Islet precursor cell (in vitro differentiated cells): Measurements from ENCODE around the gene BRAT1.

Experiments used
- DNase-seq: peaks from one replicate; pipeline ENCODE4 v3.0.0-alpha.2; 2018

The BRAT1 gene

DNA sequence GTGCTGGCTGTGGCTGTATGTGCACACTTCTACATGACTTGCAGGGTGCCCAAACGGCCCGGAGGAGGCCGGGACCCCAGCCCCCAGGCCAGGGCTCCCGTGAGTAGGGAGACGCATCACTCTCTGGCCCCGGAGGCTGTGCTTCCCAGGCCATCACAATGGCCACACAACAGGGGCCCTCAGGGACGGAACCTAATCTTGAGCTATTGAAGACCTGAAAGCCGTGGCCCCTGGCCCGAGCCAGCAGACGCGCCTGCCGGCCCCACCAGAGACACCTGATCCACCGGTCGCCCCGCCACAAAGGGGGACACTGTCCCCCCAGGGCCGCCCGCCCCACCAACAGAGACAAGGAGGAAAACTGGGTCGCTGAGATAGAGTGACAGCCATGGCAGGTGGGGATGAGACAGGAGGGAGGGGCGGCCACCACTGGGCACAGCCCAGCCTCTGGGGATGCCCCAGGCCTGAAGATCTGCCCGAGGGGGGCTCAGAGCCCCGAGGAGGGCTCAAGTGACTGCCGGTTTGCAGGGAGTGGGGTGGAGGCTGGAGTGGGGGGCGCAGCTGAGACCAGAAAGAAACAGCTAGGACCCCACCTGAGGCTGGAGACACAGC, 45.9 kb downstream of the BRAT1 start:
- DNase-seq, result no peak

DNA sequence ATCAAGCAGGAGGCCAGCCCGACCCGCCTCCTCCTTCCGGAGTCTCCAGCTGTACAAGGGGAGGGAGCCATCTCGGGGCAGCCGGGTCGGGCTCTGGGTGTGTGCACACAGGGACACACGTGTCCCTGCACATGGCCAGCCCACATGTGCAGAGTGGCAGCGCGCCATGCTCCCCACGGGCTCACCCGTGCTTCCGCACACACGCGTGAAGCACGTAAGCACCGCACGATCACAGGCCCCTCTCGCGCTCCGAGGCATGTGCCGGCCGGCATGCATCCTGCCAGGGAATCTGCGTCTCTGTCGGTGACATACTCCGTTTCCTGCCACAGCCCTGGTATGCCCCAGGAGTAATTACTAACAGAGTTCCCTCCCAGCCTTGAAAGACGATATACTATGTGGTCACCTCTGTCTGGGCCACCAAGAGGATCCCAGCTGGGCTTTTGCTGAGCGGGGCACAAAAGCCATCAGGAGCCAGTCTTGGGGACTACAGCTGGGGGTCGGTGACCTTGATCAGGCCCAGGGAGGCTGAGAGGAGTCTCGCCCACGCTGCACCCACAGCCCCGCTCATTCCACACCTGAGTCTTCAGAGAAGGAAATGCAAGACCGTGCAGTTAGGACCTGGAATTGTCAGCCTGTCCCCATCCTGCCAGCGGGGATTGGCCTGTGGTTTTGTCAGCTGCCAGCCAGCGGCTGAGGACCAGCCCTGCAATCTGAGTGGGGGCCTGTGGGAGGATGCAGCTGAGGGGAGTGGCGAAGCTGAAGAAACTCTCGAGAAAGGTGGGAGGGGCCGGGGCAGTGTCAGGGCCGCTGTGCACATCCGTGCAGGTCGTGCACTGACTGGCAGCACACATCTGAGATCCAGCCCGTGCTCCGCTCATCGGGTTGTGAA, 46.8 kb downstream of the BRAT1 start:
- DNase-seq, result peak; percentile 80

DNA sequence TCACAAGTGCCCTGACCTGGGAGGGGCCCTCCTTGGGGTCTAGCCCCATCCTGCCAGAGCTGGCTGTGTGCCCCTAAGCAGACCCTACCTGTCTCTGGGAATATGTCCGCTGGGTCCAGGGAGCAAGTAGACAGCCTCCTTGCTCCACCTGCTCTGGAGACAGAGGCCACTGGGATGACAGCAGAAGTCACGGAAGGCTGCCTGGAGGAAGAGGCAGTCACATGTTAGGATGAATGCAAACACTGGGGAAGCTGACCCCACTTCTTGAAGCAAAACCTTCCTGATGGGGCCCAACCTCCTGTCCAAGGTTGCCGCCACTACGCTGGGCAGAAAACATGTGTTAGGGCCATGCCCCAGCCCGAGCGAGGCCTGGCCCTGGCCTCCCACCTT, 47.4 kb downstream of the BRAT1 start:
- DNase-seq, result no peak

DNA sequence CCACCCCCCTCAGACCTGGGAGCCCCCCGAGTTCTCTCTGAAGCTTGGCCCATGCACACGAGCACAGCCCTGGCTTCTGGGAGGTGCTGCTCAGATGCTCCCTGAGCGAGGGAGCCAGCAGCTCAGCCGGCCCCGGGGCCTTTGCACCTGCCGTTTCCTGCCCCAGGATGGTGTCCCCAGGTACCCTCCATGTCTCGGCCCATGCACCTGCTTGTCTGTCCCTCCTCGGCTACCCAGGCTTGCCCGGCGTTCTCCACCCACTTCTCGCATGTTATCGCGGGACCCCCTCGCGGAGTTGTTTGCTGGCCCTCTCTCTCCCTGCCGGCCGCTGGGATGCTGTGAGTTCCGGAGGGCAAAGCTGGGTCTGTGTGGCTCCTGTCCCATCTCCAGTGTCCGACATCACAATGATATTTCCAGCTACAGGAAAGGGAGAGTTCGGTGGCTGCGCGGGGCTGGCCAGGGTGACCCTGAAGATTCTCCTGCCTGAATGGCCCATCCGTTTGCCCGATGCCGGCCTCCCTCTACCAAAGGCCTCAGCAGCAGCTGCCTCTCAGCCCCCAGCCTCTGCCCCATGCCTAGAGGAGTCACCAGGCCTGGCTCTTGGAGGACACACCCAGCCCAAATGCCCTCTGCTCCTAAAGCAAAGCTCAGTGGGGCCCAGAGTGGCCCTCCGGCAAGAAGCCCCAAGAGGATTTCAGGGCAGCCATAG, 48.0 kb downstream of the BRAT1 start:
- no peak for DNase-seq

DNA sequence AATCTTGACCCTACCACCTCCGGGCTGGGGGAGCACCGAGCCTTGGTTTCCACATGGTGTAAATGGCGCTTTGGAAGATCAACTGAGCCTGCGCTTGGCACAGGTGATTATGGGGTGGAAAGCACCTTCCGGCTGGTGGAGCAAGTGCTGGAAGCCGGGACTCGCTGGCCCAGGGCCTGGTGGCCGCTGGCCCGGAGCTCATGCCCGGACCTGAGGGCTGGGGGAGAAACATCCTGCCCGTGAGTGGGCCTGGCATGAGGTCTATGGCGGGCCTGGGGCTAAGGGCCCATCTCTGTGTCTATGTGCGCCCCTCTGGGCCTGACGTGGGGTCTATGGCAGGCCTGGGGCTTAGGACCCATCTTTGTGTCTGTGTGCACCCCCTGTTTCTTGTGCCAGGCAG, 49.9 kb downstream of the BRAT1 start:
- no peak for DNase-seq

DNA sequence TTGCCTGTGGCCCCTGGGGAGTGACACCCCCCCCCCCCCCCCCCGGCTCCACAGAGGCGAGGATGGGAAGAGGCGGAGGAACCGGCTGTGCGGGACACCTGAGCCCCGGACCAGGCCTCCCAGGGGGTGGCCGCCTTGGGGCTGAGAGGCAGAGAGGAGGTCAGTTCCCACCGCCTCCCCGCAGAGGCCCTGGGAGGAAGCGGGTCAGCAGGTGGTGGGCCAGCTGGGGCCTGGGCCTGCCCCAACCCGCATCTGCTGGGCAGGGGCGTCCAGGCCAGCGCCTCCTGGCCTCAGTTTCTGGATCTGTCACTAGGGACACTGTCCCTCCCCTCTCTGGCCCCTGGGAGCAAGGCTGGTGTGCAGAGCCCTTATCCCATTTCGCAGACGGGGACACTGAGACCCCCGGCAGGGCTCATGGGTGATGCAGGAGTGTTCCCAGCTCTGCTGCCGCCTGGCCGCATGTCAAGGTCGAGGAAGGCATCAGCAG, 50.4 kb downstream of the BRAT1 start:
- DNase-seq, result no peak

GRCh38 chr7:2504128-2504888, 51.0 kb downstream of the BRAT1 start:
- no peak for DNase-seq

DNA sequence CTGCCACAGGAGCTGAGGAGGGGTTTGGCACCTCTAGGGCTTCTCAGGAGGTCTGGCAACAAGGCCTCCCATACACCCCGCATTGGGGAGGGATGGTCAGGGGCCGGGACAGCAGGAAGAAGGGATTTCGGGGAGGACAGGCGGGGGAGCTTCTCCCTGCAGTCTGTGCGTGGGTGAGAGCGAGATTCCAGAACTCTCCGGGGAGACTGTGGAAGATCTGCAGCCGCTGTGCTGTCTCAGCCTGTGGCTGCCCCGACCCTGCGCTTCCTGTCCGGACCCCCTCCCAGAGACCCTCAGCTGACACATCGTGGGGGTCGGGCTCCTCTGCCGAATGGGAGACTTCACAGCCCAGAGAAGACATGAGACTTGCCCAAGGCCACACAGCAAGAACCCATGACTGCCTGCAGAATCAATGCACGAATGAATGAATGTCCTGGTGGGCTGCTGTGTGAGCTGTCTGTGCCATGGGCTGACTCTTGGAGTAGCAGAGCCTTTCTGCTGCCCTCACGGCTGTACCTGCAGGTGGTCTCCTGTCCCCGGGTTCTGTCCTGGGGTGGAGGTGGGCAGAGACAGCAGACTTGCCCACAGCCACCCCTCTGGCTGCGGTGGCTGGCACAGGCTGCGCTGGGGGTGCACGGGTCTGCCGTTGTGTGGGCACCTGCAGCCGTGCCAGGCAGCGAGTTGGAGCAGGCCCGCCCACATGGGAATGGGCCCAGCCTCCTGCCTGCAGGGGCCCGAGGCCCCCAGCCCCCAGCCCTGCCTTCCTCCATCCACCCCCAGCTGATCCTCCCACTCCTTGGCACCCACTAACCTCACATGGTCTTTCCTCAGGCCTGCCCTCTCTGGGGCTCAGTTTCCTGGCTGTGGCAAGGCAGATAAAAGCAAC, 52.0 kb downstream of the BRAT1 start:
- DNase-seq, result no peak

DNA sequence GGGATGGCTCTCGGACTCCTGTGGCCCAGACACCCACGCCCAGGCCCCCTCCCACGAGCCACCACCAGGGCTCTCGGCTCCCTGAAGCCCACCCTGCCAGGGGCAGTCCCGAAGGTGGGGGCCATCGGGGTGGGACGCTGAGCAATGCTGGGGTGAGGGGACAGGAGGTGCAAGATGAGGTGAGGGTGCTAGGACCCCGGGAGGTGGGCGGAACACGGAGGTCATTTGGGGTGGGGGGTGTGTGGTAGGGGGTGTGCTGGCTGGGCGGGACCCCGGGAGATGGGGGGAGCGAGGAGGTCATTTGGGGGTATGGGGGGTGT, 52.7 kb downstream of the BRAT1 start:
- no peak for DNase-seq

DNA sequence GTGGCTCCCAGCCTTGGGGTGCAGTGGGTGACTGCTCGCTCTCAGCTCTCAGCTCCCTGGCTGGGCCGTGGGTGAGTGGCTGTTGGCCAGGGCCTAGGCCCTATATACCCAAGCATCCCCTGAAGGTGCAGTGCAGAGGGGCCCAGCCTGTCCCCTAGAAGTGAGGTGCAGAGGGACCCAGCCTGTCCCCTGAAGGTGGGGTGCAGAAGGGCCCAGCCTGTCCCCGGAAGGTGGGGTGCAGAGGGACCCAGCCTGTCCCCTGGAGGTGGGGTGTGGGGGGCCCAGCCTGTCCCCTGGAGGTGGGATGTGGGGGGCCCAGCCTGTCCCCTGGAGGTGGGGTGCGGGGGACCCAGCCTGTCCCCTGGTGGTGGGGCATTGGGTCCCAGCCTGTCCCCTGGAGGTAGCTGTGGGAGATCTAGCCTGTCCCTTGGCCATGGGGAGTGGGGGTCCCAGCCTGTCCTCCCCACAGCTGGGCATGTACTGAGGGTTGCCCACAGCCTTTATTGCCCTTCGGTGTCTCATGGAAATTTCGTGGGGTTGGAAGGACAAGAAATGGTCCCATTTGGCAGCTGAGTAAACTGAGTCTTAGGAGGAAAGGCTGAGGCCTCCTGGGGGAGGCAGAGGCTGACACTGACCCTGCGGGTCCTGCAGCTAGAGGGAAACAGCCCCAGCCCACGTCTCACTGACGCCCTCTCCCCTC, 53.2 kb downstream of the BRAT1 start:
- no peak for DNase-seq

- DNase-seq, result no peak
Observed at GRCh38 chr7:2500701-2501100, 54.6 kb downstream of the BRAT1 start.

- no peak for DNase-seq
Observed at GRCh38 chr7:2499719-2500430, 55.4 kb downstream of the BRAT1 start.

- no peak for DNase-seq
Observed at GRCh38 chr7:2499181-2499580, 56.1 kb downstream of the BRAT1 start.

DNA sequence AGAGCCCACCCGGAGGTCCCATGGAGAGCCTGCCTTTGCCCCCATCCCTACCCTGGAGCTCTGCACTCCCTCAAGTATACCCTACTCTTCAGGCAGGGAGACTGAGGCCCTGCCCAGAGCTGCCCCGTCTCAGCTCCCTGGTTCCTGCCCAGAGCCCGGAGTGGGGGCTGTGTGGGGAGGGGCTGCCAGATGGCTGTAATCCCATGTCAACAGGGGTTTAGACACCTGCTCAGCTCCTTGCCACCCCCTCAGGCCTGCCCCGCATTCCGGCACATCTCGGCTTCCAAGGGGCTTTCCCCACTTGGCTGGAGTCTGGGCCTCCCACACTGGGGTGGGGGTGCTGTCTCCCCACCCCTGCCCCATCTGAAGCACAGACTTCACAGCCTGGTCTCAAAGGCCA, 56.6 kb downstream of the BRAT1 start:
- DNase-seq, result no peak

GRCh38 chr7:2497500-2498336, 57.6 kb downstream of the BRAT1 start:
- DNase-seq, result no peak

DNA sequence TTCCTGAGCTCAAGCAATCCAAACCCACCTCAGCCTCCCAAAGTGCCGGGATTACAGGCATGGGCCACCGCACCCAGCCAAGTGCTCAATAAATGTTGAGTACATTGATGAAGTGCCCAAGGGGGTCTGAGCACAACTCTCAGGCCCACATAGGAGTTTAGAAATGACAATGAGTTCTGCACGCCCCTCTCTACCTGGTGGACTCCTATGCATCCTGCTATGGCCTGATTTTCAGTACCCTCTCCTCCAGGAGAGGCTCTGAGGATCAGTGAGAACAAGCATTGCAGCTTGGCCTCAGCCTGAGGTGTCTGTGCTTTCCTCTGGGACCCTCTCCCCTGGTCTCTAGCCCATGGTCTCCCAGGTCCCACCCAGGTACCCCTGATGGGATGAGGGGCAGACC, 58.3 kb downstream of the BRAT1 start:
- DNase-seq, result no peak

- DNase-seq, result no peak
Observed at GRCh38 chr7:2496375-2496774, 58.9 kb downstream of the BRAT1 start.

- DNase-seq, result peak; percentile 70
Observed at GRCh38 chr7:2495418-2496299, 59.7 kb downstream of the BRAT1 start.
